CD4-positive, alpha-beta T cell treated with Interleukin-4 for 1 hour (primary cell): ENCODE data around the gene FABP1.

Experiments used
- DNase-seq, 2 donors: peaks; one replicate each; pipeline ENCODE4 v3.0.0-alpha.2; 2020 to 2022

FABP1 gene

DNA sequence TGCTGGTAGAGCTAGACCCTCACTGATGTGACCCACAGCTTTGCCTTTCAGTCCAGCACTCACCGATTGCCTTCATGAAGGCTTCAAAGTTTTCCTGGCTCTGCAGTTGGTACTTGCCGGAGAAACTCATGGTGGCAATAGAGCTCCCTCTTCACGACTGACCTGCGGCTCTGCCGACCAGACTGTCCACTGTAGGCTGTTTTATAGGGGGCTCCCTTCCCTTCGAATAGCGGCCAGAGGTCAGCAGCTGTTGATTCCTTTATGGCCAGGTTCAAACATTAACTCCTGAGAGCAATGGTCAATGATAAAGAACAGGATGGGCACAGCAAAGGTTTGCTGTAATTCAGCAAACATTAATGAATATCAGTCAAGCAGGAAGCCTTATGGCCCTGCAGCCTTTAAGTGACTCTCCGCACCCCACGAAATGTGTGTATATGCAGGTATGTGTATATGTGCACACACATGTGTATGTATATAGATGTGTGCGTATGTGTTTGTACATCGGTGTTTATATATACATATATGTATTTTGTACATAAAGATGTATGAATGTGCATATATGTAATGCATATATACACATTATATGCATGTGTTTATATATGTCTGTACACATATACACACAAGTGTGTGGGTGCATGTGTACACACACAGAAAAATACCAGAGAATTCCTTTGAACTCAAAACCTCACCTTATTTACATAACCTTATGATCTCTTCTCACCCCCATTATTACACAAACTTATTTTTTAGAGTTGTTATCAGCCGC is at the start of gene FABP1:
Gene FABP1, minus strand, starts transcription at position 175 of the 766 bp plus-strand sequence. Its CDS starts 45 bp downstream, at position 130.
- DNase-seq = no peak

DNA sequence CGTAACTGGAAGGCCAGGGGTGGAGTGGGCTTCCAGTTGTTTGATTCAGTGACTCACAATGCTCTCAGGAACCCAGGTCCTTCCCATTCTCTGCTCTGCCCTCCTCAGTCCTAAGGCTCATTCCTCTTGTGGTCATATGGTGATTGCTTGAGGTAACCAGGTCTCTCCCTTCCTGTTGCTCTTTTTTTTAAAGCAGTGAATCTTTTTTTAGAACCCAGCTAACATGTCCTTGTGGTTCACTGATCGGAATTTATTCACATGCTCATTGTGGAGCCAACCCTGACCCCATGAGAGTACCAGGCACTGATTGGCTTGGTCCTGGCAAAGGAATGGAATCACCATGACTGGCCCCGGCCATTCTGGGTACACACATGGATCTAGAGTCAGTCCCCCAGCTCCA is 49.7 kb upstream of the FABP1 start:
- DNase-seq = no peak

DNA sequence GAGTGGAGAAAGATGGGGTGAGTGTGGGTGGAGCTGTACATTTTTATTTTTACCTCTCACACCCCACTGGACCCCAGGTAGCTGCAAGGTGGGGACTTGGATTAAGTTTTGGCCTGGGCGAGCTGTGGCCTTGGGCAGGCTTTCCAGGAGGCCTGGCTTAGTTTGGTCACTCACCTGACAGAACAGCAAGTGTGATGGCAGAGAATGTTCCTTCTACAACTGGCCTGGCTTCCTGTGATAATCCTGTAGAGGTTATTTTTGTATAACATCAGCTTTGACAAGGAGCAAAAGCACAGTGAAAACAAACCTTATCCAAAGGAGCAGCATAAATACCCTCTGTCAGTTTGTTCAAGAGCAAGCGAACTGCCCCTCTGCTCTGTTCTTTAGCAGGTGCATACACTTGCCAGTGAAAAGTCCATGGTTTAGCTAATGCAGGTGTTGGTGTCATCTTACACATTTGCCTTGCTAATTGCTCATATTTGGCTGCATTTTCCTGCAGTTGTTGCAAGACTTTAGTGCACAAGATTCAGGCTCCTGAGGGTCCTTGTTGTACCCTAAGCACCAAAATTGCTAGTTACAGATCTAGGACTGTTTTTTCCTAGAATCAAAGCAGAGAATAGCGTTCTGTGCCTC is 48.6 kb upstream of the FABP1 start:
- no peak for DNase-seq

DNA sequence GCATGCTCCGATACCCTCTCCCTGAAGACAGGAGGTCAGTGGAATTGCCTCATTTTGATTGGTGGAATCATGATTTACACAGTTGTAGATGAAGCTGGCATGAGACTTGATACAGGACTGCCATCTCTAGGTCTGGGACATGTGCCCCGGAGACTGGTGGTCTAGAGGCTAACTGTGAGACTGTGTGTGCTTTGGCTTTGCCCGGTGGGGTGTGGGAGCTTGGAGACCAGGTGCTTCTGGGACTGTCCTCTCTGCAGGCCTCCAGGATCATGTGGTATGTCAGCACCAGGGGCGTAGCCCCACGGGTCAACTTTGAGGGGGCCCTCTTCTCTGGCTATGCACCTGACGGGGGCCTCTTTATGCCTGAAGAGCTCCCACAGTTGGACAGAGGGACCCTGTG is 45.0 kb upstream of the FABP1 start:
- DNase-seq = no peak

DNA sequence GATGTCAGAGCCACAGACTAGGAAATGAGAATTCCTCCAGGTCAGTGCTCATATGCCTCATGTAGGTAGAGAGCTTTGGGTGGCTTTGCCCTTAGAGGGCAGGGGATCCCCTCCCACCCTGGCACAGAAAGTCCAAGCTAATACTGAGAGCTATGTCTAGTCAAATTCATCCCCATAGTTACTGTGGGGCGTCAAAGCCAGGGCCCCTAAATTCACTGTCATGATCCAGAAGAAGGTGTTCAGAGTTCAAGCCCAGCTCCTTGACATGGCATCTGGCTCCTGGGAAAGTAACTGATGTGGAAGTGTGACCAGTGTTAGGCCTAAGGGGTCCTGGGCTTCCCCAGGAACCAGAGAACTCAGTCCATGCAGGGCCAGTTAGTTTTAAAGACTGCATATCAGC is 44.1 kb upstream of the FABP1 start:
- no peak for DNase-seq

DNA sequence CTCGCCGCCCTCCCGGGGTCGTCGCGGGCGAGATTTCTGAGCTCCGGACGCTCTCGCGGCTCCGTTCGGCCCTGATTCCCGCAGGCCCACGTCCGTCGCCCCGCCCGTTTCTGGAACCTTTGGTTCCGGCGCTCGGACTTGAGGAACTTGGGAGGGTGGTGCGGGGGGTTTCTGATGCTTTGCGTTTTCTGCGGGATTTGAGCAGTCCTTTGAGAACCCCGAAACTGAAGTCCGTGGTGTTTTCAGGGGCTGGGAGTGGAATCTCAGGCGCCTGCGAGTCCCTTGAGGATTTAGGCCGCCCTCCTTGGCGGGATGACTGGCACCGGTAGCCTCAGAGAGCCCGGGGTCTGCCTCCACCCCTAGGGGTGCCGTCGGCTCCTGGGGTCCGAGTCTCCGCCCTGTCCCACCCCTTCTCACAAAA is 42.6 kb upstream of the FABP1 start:
- no peak for DNase-seq

DNA sequence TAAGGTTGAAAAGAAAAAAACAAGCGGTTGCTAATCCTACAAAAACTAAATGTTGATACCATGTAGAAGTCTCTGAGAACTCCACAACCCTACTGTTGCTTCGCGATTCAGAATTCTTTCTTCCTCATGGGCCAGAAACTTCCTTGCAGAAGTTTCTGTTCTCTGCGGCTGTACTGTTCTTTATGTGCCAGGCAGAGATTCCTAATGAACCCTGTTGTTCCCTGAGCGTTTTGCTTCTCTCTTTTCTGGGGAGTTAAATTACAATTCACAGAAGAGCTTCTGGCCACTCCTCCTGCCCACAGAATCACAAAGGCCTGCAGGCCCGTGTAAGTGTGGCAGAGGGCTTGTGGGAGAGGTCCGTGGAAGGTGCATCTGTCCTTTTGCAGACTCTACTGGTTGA is 40.5 kb upstream of the FABP1 start:
- DNase-seq = no peak

DNA sequence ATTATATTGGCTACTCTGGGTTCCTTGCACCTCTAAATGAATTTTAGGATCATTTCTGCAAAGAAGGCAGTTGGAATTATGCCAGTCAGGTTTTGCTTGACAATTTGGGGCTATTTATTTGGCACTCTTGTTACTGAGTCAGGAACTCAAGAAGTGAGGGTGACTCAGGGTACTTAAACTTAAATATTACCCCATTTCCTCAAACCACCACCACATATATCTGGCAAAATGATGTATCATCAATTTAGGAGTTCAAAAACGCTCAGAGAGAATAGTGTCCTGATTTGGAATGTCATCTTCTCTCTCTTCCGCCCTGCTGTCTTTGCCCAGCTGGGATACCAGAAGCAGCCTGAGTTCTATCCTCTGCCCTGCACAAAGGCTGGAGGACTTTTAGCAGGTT is 39.9 kb upstream of the FABP1 start:
- no peak for DNase-seq

DNA sequence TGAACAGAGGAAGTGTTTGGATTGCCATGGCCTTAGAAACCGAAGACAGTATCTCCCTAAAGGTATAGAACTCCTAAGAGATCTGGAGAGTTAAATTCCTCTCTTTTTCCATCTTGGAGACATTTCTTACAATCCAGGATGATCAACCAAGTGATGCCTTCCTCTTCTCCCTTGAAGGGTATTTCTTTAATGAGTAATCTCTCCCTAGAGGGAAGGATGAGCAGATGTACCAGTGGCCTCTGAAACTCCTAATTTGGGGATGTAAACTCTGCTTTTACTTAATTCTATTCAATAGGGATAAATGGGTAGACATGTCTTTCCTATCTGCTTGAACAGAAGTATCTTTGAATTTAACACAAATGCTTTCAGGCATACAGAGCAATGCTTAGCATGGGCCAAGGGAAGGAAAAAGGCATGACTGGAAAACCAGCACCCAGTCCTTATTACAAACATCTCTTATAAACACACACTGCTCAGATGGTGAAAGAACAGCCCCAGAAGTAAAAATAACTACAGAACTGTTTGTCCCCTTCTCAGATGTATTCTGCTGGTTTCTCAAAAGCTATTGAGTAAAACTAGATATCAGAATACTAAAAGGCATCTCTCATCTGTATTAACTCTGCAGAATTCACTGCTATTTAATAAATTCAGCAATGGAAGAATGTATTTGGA is 37.6 kb upstream of the FABP1 start:
- DNase-seq = no peak

DNA sequence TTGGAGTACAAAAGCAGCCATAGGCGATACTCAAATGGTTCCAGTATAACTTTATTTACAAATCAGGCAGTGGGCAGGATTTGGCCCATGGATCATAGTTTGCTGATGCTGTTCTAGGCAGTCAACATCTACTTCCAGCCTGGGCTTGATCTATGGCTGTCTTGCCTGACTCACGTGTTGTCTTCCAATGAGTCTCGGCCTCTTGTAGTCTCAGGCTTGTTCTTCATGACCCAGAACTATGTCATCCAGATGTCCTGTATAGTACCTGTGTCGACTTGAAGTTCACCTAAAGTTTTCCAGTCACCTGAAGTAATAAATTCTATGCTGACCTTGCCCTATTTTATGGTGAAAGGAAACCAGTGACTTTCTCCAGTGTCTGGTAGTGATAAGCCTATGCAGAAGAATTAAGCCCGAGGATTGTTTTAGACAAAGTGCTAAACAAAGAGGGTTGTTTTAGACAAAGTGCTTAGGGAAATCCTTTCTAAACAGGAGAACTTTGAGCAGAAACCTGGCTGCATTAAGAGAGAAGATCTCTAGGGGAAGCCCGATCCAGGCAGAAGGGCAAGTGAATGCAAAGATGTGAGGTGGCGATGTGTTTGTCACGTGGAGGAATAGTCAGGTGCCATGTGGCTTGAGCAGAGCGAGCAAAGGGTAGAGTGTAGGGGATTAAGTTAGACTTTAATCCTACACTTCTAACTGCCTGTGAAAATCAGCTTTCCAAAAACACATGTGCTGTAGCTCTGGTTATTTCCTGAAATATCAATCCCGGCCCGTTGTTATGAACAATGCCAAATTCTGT is 33.8 kb upstream of the FABP1 start:
- no peak for DNase-seq

DNA sequence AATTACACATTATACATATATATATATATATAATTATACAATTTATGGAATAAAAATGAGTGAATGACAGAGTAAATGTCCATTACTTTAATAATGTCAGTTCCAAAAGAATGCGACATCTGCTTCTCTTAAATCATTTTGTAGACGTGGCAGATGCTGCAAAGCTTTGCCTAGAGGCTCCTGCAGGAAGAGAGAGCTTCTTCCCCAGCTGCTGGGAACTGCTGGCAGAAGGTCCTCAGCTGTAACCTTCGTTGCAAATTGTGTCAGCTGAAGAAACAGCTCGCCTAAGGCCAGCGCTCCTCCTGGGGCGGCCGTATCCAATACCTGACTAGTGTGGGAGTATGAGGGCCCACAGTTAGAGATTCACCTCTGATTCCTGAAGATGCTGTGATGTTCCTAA is 32.7 kb upstream of the FABP1 start:
- no peak for DNase-seq

DNA sequence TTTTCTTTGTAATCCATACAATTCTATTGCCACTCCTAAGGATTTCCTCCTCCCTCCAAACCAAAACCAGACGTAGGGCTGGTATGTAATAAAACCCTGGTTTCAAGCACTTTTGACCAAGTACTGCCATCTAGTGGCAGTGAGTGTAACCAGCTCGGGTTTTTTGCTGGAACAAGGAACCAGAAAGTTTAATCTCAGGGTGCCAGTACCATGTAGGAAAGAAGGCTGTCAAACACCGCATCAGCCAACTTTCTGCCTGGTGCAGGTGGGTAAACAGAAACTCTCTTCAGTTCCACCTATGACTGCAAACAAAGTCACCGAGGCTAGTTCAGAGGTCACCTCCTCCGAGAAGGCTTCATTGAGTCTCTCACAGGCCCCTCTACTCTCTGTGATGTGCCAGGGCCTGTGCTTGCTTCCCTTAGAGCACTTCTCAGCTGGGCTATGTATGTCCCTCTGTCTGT is 32.1 kb upstream of the FABP1 start:
- peak; percentile 58 to 64 for DNase-seq

DNA sequence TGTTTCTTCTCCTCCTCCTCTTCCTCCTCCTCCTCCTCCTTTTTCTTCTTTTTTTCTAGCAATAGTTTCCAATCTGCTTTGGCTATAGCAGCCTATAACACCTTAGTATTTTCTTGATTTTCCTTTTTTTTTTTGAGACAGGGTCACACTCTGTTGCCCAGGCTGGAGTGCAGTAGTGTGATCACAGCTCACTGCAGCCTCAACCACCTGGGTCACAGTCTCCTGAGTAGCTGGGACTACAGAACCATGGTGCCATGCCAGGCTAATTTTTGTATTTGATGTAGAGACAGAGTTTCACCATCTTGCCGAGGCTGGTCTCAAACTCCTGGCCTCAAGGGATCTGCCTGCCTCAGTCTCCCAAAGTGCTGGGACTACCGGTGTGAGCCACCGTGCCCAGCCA is 31.6 kb upstream of the FABP1 start:
- no peak for DNase-seq

DNA sequence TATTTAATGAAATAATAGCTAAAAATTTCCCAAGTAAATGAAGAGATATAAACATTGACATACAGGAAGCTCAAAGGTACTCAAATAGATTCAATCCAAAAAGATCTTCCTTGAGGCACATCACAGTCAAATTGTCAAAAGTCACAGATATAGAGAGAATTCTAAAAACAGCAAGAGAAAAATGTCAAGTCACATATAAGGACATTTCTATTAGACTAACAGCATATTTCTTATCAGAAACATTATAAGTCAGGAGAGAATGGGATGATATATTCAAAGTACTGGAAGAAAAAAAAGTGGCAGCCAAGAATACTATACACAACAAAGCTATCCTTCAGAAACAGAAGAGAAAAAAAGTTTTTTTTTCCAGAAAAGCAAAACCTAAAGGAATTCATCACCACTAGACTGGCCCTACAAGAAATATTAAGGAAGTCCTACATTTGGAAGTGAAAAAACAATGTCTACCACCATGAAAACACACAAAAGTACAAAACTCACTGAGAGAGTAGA is 21.1 kb upstream of the FABP1 start:
- DNase-seq = no peak

DNA sequence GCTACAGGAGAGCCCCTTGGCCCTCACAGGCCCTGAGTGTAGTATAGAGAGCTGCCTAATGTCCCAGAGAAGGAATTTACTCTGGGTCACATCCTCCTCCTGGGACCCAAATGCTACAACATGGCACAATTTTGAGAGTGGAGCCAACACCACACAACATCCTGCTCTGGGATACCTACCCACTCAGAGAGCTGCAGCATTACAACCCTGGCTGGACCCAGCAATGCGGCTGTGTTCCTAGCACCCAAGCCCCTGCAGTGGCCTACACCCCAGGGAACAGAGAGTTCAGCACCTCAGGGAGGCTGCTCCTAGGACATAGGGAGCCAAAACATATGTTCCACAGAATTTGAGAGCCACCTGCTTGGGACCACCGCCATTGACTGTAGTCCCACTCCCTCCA is 19.3 kb upstream of the FABP1 start:
- no peak for DNase-seq

DNA sequence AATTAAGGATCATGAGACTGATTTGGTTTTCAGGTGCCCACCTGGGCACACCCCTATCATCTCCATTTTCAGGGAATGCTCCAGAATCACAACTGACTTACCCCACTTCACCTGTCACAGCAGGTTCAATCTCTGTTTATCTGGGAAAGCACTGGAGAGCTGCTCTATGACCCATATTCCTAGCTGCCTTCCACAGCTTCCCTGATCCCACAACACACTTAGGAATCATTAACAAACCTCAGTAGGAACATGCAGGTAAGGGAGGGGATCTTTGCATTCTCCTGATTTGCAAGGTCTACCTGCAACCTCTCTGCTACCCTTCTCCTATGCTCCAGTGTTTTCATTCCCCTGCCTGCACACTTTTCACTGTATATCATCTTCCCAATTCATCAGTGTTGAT is 18.7 kb upstream of the FABP1 start:
- no peak for DNase-seq

DNA sequence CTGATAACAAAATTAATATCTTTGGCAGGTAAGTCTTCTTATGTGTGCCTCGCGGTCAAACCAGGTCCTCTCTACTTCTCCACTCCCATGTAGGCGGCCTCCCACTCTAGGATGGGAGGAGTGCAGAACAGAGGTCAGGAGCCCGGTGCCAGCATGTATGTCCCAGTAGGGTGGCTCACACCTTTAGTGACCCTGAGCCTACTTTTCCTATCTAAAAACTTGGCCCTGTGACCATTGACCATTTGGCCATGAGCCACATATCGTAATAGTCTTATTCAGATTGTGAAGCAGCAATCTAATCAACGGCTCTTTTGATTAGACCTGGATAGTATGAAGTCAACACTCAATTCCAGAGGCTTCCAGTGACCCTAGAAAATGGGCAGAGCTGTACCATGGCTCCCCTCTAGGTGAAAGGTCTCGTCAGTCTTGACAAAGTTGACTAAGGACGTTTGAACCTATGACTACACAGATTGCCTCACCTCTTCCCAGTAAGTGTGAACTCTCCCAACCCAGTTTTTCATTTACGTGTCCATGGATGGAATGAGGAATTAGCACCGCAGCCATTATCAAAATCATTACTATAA is 17.1 kb upstream of the FABP1 start:
- DNase-seq = no peak

DNA sequence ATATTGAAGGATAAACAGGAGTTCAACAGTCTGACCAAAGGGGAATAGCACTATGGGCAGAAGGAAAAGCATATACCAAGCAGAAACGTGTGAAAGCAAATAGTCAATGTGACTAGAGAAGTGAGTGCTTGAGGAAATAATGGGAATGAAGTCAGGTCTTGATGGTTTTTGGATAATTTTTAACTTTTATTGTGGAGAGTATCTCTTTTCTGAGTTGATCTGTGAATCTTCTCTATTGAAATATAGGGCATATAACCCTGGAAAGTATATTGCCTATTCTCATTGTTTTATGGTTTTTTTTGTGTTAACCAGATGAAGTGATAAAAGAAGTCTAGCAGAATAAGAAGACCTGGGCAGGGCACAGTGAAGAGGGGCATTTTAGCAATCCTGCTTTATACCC is 16.4 kb upstream of the FABP1 start:
- no peak for DNase-seq

DNA sequence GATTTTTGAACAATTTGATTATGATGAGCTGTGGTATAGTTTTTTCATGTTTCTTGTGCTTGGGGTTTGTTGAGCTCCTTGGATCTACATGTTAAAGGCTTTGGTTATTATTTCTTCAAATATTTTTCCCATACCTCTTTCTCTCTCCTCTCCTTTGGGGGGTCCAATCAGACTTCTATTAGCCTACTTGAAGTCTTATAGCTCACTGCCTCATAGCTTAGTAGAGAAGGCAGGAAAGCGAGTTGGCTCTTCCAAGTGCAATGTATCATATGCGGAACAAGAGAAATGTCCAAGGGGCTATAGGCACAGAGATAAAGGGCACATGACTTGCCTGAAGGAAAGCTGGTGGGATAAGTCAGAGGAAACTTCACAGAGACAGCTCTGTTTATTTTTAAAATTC is 14.1 kb upstream of the FABP1 start:
- no peak for DNase-seq

DNA sequence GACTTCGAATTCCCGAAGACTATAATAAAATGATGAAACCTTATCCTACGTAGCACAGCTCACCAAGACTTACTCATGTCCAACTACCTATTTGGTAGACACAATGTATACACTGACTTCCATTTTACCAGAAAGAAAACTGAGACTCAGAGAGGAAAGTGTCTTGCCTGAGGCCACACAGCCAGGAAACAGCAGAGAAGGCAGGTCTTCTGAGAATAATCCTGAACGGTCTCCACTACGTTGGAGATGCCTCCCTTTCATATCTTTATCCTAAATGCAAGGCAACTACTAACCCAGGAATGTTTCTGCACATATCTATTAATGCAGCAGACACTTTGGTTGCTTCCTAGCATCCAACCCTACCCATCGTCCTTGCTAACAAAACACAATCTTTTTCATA is 11.9 kb upstream of the FABP1 start:
- DNase-seq = no peak

DNA sequence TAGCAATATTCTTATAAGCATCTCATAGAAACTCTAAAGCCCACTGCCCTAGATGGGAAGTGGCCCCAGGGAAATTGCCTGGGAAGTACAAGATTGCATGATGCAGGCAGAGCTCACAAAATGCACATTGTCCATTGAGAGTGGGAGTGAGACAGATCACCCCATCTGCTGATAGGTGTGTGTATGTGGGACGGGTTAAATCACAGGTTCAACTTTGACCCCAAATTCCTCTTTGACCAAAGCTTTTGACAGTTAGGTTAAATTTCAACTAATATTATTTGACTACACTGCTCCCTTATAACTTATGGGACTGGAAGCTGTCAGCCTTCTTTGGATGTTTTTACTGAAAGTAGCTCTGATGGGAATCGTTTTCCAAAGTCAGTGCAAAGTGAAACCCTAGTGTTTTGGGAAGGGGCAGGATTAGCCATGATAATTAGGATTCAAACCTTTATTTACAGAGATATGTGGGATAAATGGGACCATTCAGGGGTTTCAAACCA is 11.4 kb upstream of the FABP1 start:
- no peak for DNase-seq

DNA sequence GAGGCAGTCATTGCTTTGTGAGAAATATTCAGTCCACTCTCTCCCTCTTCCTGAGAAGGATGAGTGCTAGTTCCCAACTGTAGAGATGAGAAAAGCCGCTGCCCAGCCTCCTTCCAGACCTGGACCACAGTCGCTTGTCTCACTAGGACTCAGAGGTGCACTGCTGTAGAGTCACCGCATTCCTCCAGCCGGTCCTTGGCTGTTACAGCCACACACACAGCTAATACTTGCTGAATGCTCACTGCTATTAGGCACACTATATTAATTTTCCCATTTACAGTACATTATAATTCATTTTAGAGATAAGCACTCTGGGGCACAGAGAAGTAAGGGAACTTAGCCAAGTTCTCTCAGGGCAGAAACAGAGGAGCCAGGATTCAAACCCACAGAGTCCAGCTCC is 10.0 kb upstream of the FABP1 start:
- DNase-seq = no peak

DNA sequence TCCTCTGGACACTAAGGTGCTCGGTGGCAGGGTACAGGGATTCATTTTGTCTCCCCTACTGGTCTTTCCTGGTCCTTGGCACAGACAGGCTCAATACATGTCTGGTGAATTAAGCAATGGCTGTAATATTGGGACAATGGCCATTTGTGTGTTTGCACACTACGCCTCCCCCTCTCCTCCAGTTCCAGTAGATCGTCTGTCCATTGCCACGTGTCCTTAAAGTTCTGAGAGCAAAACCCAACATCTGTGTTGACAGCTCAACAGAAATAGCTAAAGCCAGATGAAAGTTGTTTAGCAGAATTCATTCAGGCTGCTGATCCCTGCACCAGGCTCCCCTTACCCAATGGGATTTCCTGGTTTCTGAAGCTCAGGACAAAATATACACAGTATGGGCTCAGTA is 9.0 kb upstream of the FABP1 start:
- no peak for DNase-seq
